CD4-positive, alpha-beta T cell treated with Interleukin-21 for 1 hour (primary cell): ENCODE results near the gene PTTG2.
A peak's percentile ranks its signal among the peaks of the same experiment; 100 is the strongest.
"Not testable (repeated sequence)": the region's sequence is repeated elsewhere in the genome, so short reads cannot be mapped to it uniquely, and the experiment has no call there.

Source experiments
- DNase-seq: peaks from one replicate; pipeline ENCODE4 v3.0.0-alpha.2; 2020

The PTTG2 gene

GRCh38 chr4:37960098-37960497, at the start of gene PTTG2:
TSS of gene PTTG2 (plus strand) at chr4:37960398. CDS start at chr4:37960435, 37 bp downstream.
- no peak for DNase-seq

- DNase-seq = no peak
Measured at GRCh38 chr4:37914539-37914938, 45.7 kb upstream of the PTTG2 start.

- no peak for DNase-seq
Measured at GRCh38 chr4:37917388-37917787, 42.8 kb upstream of the PTTG2 start.

- no peak for DNase-seq
Measured at GRCh38 chr4:37918653-37919052, 41.5 kb upstream of the PTTG2 start.

- DNase-seq = no peak
Measured at GRCh38 chr4:37922328-37922727, 37.9 kb upstream of the PTTG2 start.

GRCh38 chr4:37923089-37923488, 37.1 kb upstream of the PTTG2 start:
- DNase-seq = not testable (repeated sequence)

- no peak for DNase-seq
Measured at GRCh38 chr4:37924946-37925345, 35.3 kb upstream of the PTTG2 start.

- DNase-seq = no peak
Measured at GRCh38 chr4:37927434-37927833, 32.8 kb upstream of the PTTG2 start.

GRCh38 chr4:37928426-37929416, 31.5 kb upstream of the PTTG2 start:
- DNase-seq = peak; percentile 13

- no peak for DNase-seq
Measured at GRCh38 chr4:37934096-37934495, 26.1 kb upstream of the PTTG2 start.

- no peak for DNase-seq
Measured at GRCh38 chr4:37934609-37935008, 25.6 kb upstream of the PTTG2 start.

- no peak for DNase-seq
Measured at GRCh38 chr4:37935026-37935425, 25.2 kb upstream of the PTTG2 start.

- no peak for DNase-seq
Measured at GRCh38 chr4:37936889-37937498, 23.2 kb upstream of the PTTG2 start.

GRCh38 chr4:37938208-37938607, 22.0 kb upstream of the PTTG2 start:
- DNase-seq = no peak

GRCh38 chr4:37946503-37947179, 13.6 kb upstream of the PTTG2 start:
- DNase-seq = no peak

GRCh38 chr4:37948542-37948941, 11.7 kb upstream of the PTTG2 start:
- no peak for DNase-seq

GRCh38 chr4:37949636-37950426, 10.4 kb upstream of the PTTG2 start:
- DNase-seq = no peak

GRCh38 chr4:37951461-37952352, 8.5 kb upstream of the PTTG2 start:
- no peak for DNase-seq

GRCh38 chr4:37953156-37953555, 7.0 kb upstream of the PTTG2 start:
- DNase-seq = no peak

- DNase-seq = no peak
Measured at GRCh38 chr4:37953620-37954293, 6.4 kb upstream of the PTTG2 start.

GRCh38 chr4:37956941-37957340, 3.3 kb upstream of the PTTG2 start:
- no peak for DNase-seq
